Measurements from ENCODE around the gene TRPV6. TPM values are rescaled to one million over a fixed set of nuclear protein-coding genes. Genes with fewer than 3 reads are reported as not detected.

TRPV6 gene
- total RNA-seq, 4 donors from 2014 or later, result under 0.01 TPM; not detected in 3

DNA sequence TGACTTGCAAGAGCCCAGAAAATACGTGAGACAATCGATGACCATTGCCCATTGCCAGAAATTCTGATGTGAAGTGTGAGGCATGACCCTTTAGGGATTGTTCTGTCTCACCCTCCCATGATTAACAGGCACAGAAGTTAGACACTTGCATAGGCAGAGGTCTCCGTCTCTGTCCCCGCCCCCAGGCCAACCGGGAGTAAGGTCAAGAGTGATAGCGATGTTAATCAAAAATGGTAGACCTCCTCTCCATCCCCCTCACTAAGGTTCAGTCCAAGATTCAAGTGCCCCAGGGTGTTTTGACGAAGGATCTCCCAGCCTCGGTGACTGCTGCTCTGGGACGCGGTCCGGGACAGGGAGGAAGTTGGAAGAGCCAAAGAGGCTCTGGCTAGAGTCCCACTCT lies 22.7 kb upstream of the TRPV6 start:
- TF ChIP-seq, protein P1, sequence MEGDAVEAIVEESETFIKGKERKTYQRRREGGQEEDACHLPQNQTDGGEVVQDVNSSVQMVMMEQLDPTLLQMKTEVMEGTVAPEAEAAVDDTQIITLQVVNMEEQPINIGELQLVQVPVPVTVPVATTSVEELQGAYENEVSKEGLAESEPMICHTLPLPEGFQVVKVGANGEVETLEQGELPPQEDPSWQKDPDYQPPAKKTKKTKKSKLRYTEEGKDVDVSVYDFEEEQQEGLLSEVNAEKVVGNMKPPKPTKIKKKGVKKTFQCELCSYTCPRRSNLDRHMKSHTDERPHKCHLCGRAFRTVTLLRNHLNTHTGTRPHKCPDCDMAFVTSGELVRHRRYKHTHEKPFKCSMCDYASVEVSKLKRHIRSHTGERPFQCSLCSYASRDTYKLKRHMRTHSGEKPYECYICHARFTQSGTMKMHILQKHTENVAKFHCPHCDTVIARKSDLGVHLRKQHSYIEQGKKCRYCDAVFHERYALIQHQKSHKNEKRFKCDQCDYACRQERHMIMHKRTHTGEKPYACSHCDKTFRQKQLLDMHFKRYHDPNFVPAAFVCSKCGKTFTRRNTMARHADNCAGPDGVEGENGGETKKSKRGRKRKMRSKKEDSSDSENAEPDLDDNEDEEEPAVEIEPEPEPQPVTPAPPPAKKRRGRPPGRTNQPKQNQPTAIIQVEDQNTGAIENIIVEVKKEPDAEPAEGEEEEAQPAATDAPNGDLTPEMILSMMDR (IDR thresholded peaks at IDR 0.05; ENCODE audit: low read depth), result no peak

DNA sequence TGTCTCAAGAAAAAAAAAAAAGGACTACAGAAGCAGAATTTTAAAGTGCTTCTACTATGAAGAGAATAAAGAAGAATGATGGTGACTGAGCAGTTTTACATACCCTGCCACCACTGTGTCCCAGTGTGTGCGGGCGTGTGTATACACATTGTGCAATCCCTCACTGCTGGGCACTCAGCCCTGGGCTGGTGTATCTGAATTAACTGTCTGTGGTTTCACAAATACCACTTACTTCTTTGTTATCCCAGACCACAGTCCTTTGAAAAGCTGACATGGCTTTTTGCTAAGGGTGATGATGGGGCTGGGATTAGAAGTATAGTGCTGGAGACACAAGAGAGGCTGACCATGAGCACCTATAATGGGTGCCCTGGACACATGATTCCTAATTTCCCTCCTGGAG lies 21.1 kb upstream of the TRPV6 start:
- TF ChIP-seq, protein P1 (IDR thresholded peaks at IDR 0.05; ENCODE audit: low read depth), result no peak

DNA sequence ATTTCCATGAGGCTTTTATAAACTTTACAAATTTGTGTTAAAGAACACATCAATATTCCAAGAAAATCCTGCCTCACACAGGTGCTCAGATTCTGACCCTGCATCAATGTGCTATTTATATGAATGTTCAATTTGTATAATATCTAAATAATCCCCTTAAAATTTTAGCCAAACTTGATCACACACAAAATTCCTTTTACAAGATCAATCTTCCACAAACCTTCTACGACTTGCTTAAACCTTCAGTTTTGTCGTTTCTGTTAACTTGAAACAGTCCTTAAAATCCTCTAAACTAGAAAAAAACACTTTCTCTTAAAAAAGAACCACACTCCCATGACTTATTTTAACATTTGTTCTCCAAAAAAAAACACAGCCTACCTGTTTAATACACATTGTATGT lies 20.2 kb upstream of the TRPV6 start:
- TF ChIP-seq, protein P1 (IDR thresholded peaks at IDR 0.05; ENCODE audit: low read depth), result no peak

DNA sequence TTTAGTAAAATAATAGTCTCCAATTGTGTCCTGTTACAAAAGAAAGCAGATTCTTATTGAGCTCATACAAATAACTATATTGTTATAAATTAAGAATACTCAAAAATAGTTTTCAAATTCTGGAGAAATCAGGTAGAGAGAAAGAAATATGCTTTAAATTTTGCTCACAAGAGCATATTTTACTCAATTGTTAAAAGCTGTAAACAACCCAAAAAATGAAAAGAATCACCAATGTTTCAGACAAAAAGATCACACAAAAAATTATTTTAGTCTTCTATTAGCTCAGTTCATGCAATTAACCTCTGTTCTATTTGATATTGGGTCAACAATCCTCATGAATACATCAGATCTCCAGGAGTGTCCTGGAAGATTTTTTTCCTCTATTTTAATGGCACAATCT lies 18.6 kb upstream of the TRPV6 start:
- TF ChIP-seq, protein P1 (IDR thresholded peaks at IDR 0.05; ENCODE audit: low read depth), result no peak

DNA sequence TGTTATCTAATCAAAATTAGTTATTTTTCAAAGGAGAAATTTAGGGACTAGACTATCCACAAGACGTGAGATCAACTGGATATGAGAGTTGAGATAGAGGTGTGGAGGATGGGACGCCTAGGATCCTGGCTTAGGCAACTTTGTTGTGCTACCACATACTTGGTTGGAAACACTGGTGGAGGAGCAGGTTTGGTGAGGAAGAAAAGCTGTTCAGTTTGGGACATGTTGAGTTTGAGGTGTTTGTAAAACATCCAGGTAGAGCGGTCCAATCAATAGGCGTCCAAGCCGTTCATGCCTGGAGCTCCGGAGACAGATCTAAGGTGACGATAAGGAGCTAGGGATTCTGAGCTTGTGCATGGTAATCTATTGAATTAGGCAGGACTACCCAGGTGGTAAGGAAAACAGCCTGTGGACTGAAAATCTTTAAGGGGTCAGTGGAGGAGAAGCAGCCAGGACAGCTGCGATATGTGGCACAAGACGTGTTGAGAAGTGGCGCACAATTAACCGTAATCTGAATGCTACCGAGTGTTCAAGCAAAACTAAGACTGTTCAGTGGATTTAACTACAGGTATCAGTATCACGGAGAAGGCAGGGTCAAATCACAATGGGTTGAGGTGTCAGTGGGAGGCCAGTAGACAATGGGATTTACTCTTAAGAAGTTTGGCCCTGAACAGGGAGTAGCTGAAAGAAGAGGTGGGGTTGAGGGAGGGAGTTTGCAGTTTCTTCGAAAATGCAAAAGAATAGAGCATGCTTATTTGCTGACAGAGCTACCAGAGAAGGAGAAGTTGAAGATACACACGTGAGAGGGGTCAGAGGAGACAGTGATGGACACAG lies 16.1 kb upstream of the TRPV6 start:
- TF ChIP-seq, protein P1 (IDR thresholded peaks at IDR 0.05; ENCODE audit: low read depth), result no peak

DNA sequence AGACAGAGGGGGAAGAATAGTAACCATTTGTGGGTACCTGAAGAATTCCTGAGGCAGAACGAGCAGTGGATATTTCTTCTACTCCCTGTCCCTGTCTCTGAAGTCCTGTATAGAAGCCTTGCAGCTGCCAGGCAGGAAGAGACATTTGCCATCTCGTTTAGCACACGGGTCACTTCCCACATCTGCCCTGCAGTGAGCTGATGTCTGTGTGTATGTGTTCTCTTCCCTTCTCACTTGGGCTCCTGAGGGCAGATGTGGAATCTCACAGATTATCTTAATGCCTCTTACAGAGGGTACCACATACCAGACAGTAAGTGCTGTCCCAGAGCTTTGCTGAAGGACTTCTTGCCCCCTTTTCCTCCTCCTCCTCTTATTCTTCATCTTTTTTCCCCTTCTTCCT lies 14.1 kb upstream of the TRPV6 start:
- TF ChIP-seq, protein P1 (IDR thresholded peaks at IDR 0.05; ENCODE audit: low read depth), result no peak

DNA sequence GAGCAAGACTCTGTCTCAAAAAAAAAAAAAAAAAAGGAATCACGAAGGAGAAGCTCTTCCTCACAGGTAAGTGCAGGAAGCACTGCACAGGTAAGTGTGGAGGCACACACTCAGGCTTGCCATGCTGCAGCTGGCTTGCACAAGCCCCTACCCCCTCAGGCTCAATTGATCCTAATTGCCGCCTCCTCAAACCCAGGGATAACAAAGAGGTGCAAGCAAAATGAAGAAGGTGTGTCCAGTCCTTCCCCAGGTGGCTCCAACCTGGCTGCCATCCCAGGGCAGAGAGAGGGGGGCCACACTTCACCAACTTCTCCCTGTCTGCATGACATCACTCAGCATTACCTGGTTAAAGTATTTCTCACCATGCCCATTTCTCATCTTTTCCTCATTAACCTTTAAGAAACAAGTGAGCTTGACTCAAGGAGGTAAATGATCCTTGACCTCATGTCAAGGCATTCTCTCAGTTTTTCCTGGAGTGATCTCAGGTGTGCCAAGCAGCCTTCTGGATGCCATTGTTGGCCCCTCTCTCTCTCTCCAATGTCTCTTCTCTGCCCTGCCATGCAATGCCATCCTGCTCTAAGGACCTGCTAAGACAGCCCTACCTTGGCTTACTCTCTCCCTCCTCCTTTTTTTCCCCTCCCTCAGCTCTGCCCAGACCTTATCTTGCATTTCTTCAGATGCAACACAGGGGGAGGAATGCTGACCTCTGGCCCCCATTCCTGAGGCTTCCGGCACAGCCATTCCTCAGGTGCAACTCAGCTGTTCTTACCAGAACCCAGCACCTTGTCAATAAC lies 13.0 kb upstream of the TRPV6 start:
- TF ChIP-seq, protein P1 (IDR thresholded peaks at IDR 0.05; ENCODE audit: low read depth), result no peak

All from subcutaneous adipose tissue (tissue), 4 donors.